Measurements from ENCODE around the gene UBE2R2.

DNA sequence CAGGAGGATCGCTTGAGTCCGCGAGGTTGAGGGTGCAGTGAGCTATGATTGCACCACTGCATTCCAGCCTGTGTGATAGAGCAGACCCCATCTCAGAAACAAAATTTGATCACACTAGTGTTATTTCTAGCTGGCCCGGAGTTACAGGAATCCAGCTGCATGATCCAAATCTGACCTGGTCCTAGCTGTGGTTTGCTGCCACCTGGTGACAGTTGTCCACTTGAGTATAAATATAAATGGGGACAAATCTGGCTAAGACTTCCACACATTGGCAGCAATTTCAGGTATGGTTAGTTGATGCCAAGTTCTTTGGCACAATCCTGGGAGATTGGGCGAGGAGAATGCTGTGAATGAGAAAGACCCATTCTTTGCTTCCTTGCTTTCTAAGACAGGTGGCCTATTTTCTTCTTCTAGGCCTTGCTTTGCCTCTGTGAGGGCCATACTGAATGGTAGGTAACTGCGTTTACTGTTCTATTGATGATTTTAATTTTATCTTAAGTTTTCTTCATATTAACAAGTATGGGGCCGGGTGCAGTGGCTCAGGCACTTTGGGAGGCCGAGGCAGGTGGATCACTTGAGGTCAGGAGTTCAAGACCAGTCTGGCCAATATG lies 35.4 kb downstream of the UBE2R2 start:
- TF ChIP-seq, protein P1, sequence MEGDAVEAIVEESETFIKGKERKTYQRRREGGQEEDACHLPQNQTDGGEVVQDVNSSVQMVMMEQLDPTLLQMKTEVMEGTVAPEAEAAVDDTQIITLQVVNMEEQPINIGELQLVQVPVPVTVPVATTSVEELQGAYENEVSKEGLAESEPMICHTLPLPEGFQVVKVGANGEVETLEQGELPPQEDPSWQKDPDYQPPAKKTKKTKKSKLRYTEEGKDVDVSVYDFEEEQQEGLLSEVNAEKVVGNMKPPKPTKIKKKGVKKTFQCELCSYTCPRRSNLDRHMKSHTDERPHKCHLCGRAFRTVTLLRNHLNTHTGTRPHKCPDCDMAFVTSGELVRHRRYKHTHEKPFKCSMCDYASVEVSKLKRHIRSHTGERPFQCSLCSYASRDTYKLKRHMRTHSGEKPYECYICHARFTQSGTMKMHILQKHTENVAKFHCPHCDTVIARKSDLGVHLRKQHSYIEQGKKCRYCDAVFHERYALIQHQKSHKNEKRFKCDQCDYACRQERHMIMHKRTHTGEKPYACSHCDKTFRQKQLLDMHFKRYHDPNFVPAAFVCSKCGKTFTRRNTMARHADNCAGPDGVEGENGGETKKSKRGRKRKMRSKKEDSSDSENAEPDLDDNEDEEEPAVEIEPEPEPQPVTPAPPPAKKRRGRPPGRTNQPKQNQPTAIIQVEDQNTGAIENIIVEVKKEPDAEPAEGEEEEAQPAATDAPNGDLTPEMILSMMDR (conservative IDR thresholded peaks at IDR 0.05; ENCODE audit: low read length) = peak; percentile 64
- TF ChIP-seq EZH2phosphoT487 (IDR thresholded peaks at IDR 0.05; ENCODE audit: borderline replicate concordance) = no peak

All from Loucy (cell line).